ENCODE measurements around the gene PCF11.

Gene PCF11

GRCh38 chr11:83156996-83157593, at the start of gene PCF11:
Gene PCF11, plus strand, starts transcription at chr11:83157131. Its CDS starts 309 bp downstream, at chr11:83157440.
- H3K9me3 ChIP-seq (ENCODE audit: control insufficient read depth, insufficient read depth, low read length), result no peaks in the 10 kb centered on the region
- H3K27ac ChIP-seq (ENCODE audit: low read depth, low read length), result peak within 1 kb of the TSS; percentile 98
- peaks cover 24% of the 10 kb centered on the region for H3K36me3 ChIP-seq (ENCODE audit: control insufficient read depth, insufficient read depth, low read length)
- H3K27me3 ChIP-seq (ENCODE audit: control insufficient read depth, insufficient read depth, low read length), result no peaks in the 10 kb centered on the region
- H3K4me3 ChIP-seq (ENCODE audit: low read depth, low read length), result peak within 1 kb of the TSS; percentile 100
- peaks cover 22% of the 10 kb centered on the region for H3K4me1 ChIP-seq (ENCODE audit: control insufficient read depth, insufficient read depth, low read length)
- peak within 1 kb of the TSS; percentile 96 for H3K9ac ChIP-seq (ENCODE audit: low read depth, low read length)

- no peaks in the 10 kb centered on the region for H3K27me3 ChIP-seq (ENCODE audit: control insufficient read depth, insufficient read depth, low read length)
- no peaks in the 10 kb centered on the region for H3K9me3 ChIP-seq (ENCODE audit: control insufficient read depth, insufficient read depth, low read length)
- H3K27ac ChIP-seq (ENCODE audit: low read depth, low read length), result no peak overlapping the region
- no peak overlapping the region for H3K4me3 ChIP-seq (ENCODE audit: low read depth, low read length)
- H3K9ac ChIP-seq (ENCODE audit: low read depth, low read length), result no peak overlapping the region
- no peaks in the 10 kb centered on the region for H3K4me1 ChIP-seq (ENCODE audit: control insufficient read depth, insufficient read depth, low read length)
- H3K36me3 ChIP-seq (ENCODE audit: control insufficient read depth, insufficient read depth, low read length), result no peaks in the 10 kb centered on the region
Measured at GRCh38 chr11:83112886-83113285, 44.0 kb upstream of the PCF11 start.

- Histone ChIP-seq H3K27me3 (ENCODE audit: control insufficient read depth, insufficient read depth, low read length) (no peaks in the 10 kb centered on the region), H3K4me3 (ENCODE audit: low read depth, low read length) (no peak overlapping the region), H3K9ac (ENCODE audit: low read depth, low read length) (no peak overlapping the region), H3K9me3 (ENCODE audit: control insufficient read depth, insufficient read depth, low read length) (no peaks in the 10 kb centered on the region), H3K36me3 (ENCODE audit: control insufficient read depth, insufficient read depth, low read length) (no peaks in the 10 kb centered on the region), H3K27ac (ENCODE audit: low read depth, low read length) (no peak overlapping the region), H3K4me1 (ENCODE audit: control insufficient read depth, insufficient read depth, low read length) (no peaks in the 10 kb centered on the region)
Measured at GRCh38 chr11:83115026-83115425, 41.9 kb upstream of the PCF11 start.

GRCh38 chr11:83115551-83115950, 41.4 kb upstream of the PCF11 start:
- H3K9ac ChIP-seq (ENCODE audit: low read depth, low read length), result no peak overlapping the region
- no peaks in the 10 kb centered on the region for H3K36me3 ChIP-seq (ENCODE audit: control insufficient read depth, insufficient read depth, low read length)
- H3K9me3 ChIP-seq (ENCODE audit: control insufficient read depth, insufficient read depth, low read length), result no peaks in the 10 kb centered on the region
- H3K4me3 ChIP-seq (ENCODE audit: low read depth, low read length), result no peak overlapping the region
- H3K27ac ChIP-seq (ENCODE audit: low read depth, low read length), result no peak overlapping the region
- no peaks in the 10 kb centered on the region for H3K27me3 ChIP-seq (ENCODE audit: control insufficient read depth, insufficient read depth, low read length)
- no peaks in the 10 kb centered on the region for H3K4me1 ChIP-seq (ENCODE audit: control insufficient read depth, insufficient read depth, low read length)

- Histone ChIP-seq H3K4me1 (ENCODE audit: control insufficient read depth, insufficient read depth, low read length) (no peaks in the 10 kb centered on the region), H3K36me3 (ENCODE audit: control insufficient read depth, insufficient read depth, low read length) (no peaks in the 10 kb centered on the region), H3K9me3 (ENCODE audit: control insufficient read depth, insufficient read depth, low read length) (no peaks in the 10 kb centered on the region), H3K27me3 (ENCODE audit: control insufficient read depth, insufficient read depth, low read length) (no peaks in the 10 kb centered on the region), H3K9ac (ENCODE audit: low read depth, low read length) (no peak overlapping the region), H3K4me3 (ENCODE audit: low read depth, low read length) (no peak overlapping the region), H3K27ac (ENCODE audit: low read depth, low read length) (no peak overlapping the region)
Measured at GRCh38 chr11:83116015-83116641, 40.8 kb upstream of the PCF11 start.

GRCh38 chr11:83118814-83119213, 38.1 kb upstream of the PCF11 start:
- Histone ChIP-seq H3K9me3 (ENCODE audit: control insufficient read depth, insufficient read depth, low read length) (no peaks in the 10 kb centered on the region), H3K4me3 (ENCODE audit: low read depth, low read length) (no peak overlapping the region), H3K9ac (ENCODE audit: low read depth, low read length) (no peak overlapping the region), H3K27ac (ENCODE audit: low read depth, low read length) (no peak overlapping the region), H3K36me3 (ENCODE audit: control insufficient read depth, insufficient read depth, low read length) (no peaks in the 10 kb centered on the region), H3K27me3 (ENCODE audit: control insufficient read depth, insufficient read depth, low read length) (no peaks in the 10 kb centered on the region), H3K4me1 (ENCODE audit: control insufficient read depth, insufficient read depth, low read length) (no peaks in the 10 kb centered on the region)

GRCh38 chr11:83119216-83119615, 37.7 kb upstream of the PCF11 start:
- Histone ChIP-seq H3K27ac (ENCODE audit: low read depth, low read length) (no peak overlapping the region), H3K4me1 (ENCODE audit: control insufficient read depth, insufficient read depth, low read length) (no peaks in the 10 kb centered on the region), H3K36me3 (ENCODE audit: control insufficient read depth, insufficient read depth, low read length) (no peaks in the 10 kb centered on the region), H3K9me3 (ENCODE audit: control insufficient read depth, insufficient read depth, low read length) (no peaks in the 10 kb centered on the region), H3K9ac (ENCODE audit: low read depth, low read length) (no peak overlapping the region), H3K27me3 (ENCODE audit: control insufficient read depth, insufficient read depth, low read length) (no peaks in the 10 kb centered on the region), H3K4me3 (ENCODE audit: low read depth, low read length) (no peak overlapping the region)

- Histone ChIP-seq H3K9ac (ENCODE audit: low read depth, low read length) (no peak overlapping the region), H3K4me1 (ENCODE audit: control insufficient read depth, insufficient read depth, low read length) (no peaks in the 10 kb centered on the region), H3K27ac (ENCODE audit: low read depth, low read length) (no peak overlapping the region), H3K36me3 (ENCODE audit: control insufficient read depth, insufficient read depth, low read length) (no peaks in the 10 kb centered on the region), H3K9me3 (ENCODE audit: control insufficient read depth, insufficient read depth, low read length) (no peaks in the 10 kb centered on the region), H3K27me3 (ENCODE audit: control insufficient read depth, insufficient read depth, low read length) (no peaks in the 10 kb centered on the region), H3K4me3 (ENCODE audit: low read depth, low read length) (no peak overlapping the region)
Measured at GRCh38 chr11:83120327-83120726, 36.6 kb upstream of the PCF11 start.

GRCh38 chr11:83122050-83122449, 34.9 kb upstream of the PCF11 start:
- H3K4me1 ChIP-seq (ENCODE audit: control insufficient read depth, insufficient read depth, low read length), result no peaks in the 10 kb centered on the region
- no peaks in the 10 kb centered on the region for H3K27me3 ChIP-seq (ENCODE audit: control insufficient read depth, insufficient read depth, low read length)
- no peaks in the 10 kb centered on the region for H3K36me3 ChIP-seq (ENCODE audit: control insufficient read depth, insufficient read depth, low read length)
- no peak overlapping the region for H3K9ac ChIP-seq (ENCODE audit: low read depth, low read length)
- H3K27ac ChIP-seq (ENCODE audit: low read depth, low read length), result no peak overlapping the region
- H3K9me3 ChIP-seq (ENCODE audit: control insufficient read depth, insufficient read depth, low read length), result no peaks in the 10 kb centered on the region
- no peak overlapping the region for H3K4me3 ChIP-seq (ENCODE audit: low read depth, low read length)

- Histone ChIP-seq H3K27me3 (ENCODE audit: control insufficient read depth, insufficient read depth, low read length) (no peaks in the 10 kb centered on the region), H3K9ac (ENCODE audit: low read depth, low read length) (no peak overlapping the region), H3K4me3 (ENCODE audit: low read depth, low read length) (no peak overlapping the region), H3K27ac (ENCODE audit: low read depth, low read length) (no peak overlapping the region), H3K4me1 (ENCODE audit: control insufficient read depth, insufficient read depth, low read length) (no peaks in the 10 kb centered on the region), H3K36me3 (ENCODE audit: control insufficient read depth, insufficient read depth, low read length) (no peaks in the 10 kb centered on the region), H3K9me3 (ENCODE audit: control insufficient read depth, insufficient read depth, low read length) (no peaks in the 10 kb centered on the region)
Measured at GRCh38 chr11:83122766-83123165, 34.2 kb upstream of the PCF11 start.

- H3K36me3 ChIP-seq (ENCODE audit: control insufficient read depth, insufficient read depth, low read length), result no peaks in the 10 kb centered on the region
- no peaks in the 10 kb centered on the region for H3K4me1 ChIP-seq (ENCODE audit: control insufficient read depth, insufficient read depth, low read length)
- no peak overlapping the region for H3K27ac ChIP-seq (ENCODE audit: low read depth, low read length)
- H3K27me3 ChIP-seq (ENCODE audit: control insufficient read depth, insufficient read depth, low read length), result no peaks in the 10 kb centered on the region
- H3K4me3 ChIP-seq (ENCODE audit: low read depth, low read length), result no peak overlapping the region
- H3K9me3 ChIP-seq (ENCODE audit: control insufficient read depth, insufficient read depth, low read length), result no peaks in the 10 kb centered on the region
- no peak overlapping the region for H3K9ac ChIP-seq (ENCODE audit: low read depth, low read length)
Measured at GRCh38 chr11:83124636-83125424, 32.1 kb upstream of the PCF11 start.
